Measurements from ENCODE around the gene RPS6KA1. TPM values are rescaled to one million over a fixed set of nuclear protein-coding genes. Genes with fewer than 3 reads are reported as not detected.

The RPS6KA1 gene
- total and polyA plus RNA-seq, 10 of the 15 experiments (the other 5 are each of a cell fraction or from before 2014, with no cell fraction given), result 5.0 to 136 (median 91.5) TPM

GRCh38 chr1:26526287-26526686, 3.3 kb upstream of the RPS6KA1 start (continued):
- no peak for TF ChIP-seq PKNOX1 (IDR thresholded peaks at IDR 0.05)
- TF ChIP-seq NRF1 (conservative IDR thresholded peaks at IDR 0.05; ENCODE audit: low read depth, low read length), result no peak
- TF ChIP-seq RB1 (IDR thresholded peaks at IDR 0.05; ENCODE audit: borderline replicate concordance), result no peak
- TF ChIP-seq TCF12 (IDR thresholded peaks at IDR 0.05; ENCODE audit: low read depth, low read length), result no peak
- no peak for TF ChIP-seq ETV6 (conservative IDR thresholded peaks at IDR 0.05 in 1 of 2, IDR thresholded peaks at IDR 0.05 in 1 of 2; ENCODE audit: borderline replicate concordance in 1 of 2, low read depth in 1 of 2)

- BruUV-seq (replicated peaks), result no TSS peak
- ChIA-PET RAD21 (ENCODE audit: unreplicated experiment) (interaction anchor here (1.1 to 5.6 kb wide), 4 partner anchors 8 to 69 kb away, joined by 3 to 43 read pairs (median 10); no protein-coding TSS in a partner anchor), CTCF (interaction anchor here (0.6 to 7.1 kb wide), 4 partner anchors 8 to 112 kb away, joined by 4 to 90 read pairs (median 34); no protein-coding TSS in a partner anchor), SMC1A (ENCODE audit: uncharacterized antibody, unreplicated experiment) (interaction anchor here (1.2 to 4.4 kb wide), 5 partner anchors 9 to 173 kb away, joined by 4 to 16 read pairs (median 6); no protein-coding TSS in a partner anchor), POLR2A (interaction anchor here (2.6 to 3.0 kb wide), 3 partner anchors 9 to 29 kb away, joined by 10 to 22 read pairs (median 19); no protein-coding TSS in a partner anchor)
- intact Hi-C loops (cut with micrococcal nuclease; ENCODE audit: unreplicated experiment) (no loop called here), in situ Hi-C loops (cut with MboI) (no loop called here)
- Histone ChIP-seq H4K20me1 (ENCODE audit: control insufficient read depth, insufficient read depth) (no peaks in the 10 kb centered on the region), H3K27me3 (replicated peaks in 1 of 2; ENCODE audit: control insufficient read depth in 2 of 2, insufficient read depth in 2 of 2, low read length in 1 of 2) (no peaks in the 10 kb centered on the region), H3K9me3 (replicated peaks; ENCODE audit: control insufficient read depth, insufficient read depth, low read length) (no peaks in the 10 kb centered on the region), H2AFZ (ENCODE audit: control insufficient read depth, low read depth, low read length) (peak overlapping the region; percentile 95), H3K79me2 (ENCODE audit: control insufficient read depth, insufficient read depth, low read length) (peaks cover 20% of the 10 kb centered on the region), H3K4me3 (peak overlapping the region; percentile 65; the same call in 1 of the 2 replicates), H3K27ac (ENCODE audit: control insufficient read depth, insufficient read depth) (peak overlapping the region; percentile 21; the same call in 1 of the 2 replicates), H3K4me2 (ENCODE audit: control insufficient read depth, insufficient read depth) (peak overlapping the region; percentile 81), H3K9ac (ENCODE audit: control insufficient read depth, insufficient read depth, low read length) (peak overlapping the region; percentile 66; the same call in 1 of the 2 replicates), H3K4me1 (ENCODE audit: control insufficient read depth, insufficient read depth, low read length) (peaks cover 17% of the 10 kb centered on the region; the same call in 1 of the 2 replicates), H3K36me3 (ENCODE audit: control insufficient read depth in 2 of 2, insufficient read depth in 2 of 2, low read length in 1 of 2) (no peaks in the 10 kb centered on the region)
- ATAC-seq (no peak), DNase-seq (ENCODE audit: low read depth, low spot score) (no peak), FAIRE-seq (no peak)
- TF ChIP-seq ZNF592 (IDR thresholded peaks at IDR 0.05) (no peak), STAT1 (conservative IDR thresholded peaks at IDR 0.05) (no peak), KDM1A (IDR thresholded peaks at IDR 0.05; ENCODE audit: borderline replicate concordance) (no peak), BRCA1 (IDR thresholded peaks at IDR 0.05; ENCODE audit: low read depth, low read length) (no peak), IRF5 (IDR thresholded peaks at IDR 0.05; ENCODE audit: borderline replicate concordance) (no peak), ETV6 (conservative IDR thresholded peaks at IDR 0.05 in 1 of 2, IDR thresholded peaks at IDR 0.05 in 1 of 2; ENCODE audit: borderline replicate concordance in 1 of 2, low read depth in 1 of 2) (no peak), MEF2B (IDR thresholded peaks at IDR 0.05; ENCODE audit: partially characterized antibody, poor library complexity, severe bottlenecking) (no peak)
- 16% methylated on average over 4 of the region's 19 CpGs for WGBS (ENCODE audit: insufficient coverage, insufficient replicate concordance, low lambda C conversion rate, missing lambda C conversion rate)
Measured at GRCh38 chr1:26529405-26529654, 231 bp upstream of the RPS6KA1 start.
